Ectodermal cell (in vitro differentiated cells): ENCODE data around the gene MXRA5.
"Not testable (repeated sequence)": the region's sequence is repeated elsewhere in the genome, so short reads cannot be mapped to it uniquely, and the experiment has no call there.

Experiments used
- H3K27ac ChIP-seq: 2 replicates; pipeline ENCODE4 v1.7.0; 2013; ENCODE audit warnings: mild to moderate bottlenecking, low read depth, low read length; ENCODE audit not compliant: insufficient read depth, poor library complexity, severe bottlenecking
- H3K27me3 ChIP-seq: 2 replicates; pipeline ENCODE4 v1.7.0; 2013; ENCODE audit warnings: mild to moderate bottlenecking, low read length; ENCODE audit not compliant: insufficient read depth, control insufficient read depth, poor library complexity, severe bottlenecking
- H3K36me3 ChIP-seq: one replicate; pipeline ENCODE4 v1.7.0; 2013; ENCODE audit warnings: low read length; ENCODE audit not compliant: control insufficient read depth, insufficient read depth
- H3K4me1 ChIP-seq: one replicate; pipeline ENCODE4 v1.7.0; 2013; ENCODE audit warnings: low read length; ENCODE audit not compliant: control insufficient read depth, insufficient read depth
- H3K4me3 ChIP-seq: 2 replicates; pipeline ENCODE4 v1.7.0; 2013; ENCODE audit warnings: low read depth, low read length, control low read depth; ENCODE audit not compliant: insufficient read depth
- H3K9me3 ChIP-seq: 2 replicates; pipeline ENCODE4 v1.7.0; 2013; ENCODE audit warnings: mild to moderate bottlenecking, low read length, moderate library complexity; ENCODE audit not compliant: control insufficient read depth
- WGBS, 2 experiments: methylation state at CpG; one replicate each; pipeline ENCODE4 v1.1.7; 2013; ENCODE audit warnings: missing lambda C conversion rate in 2 of 2; 5-methylcytosine and 5-hydroxymethylcytosine counted together

Gene MXRA5

DNA sequence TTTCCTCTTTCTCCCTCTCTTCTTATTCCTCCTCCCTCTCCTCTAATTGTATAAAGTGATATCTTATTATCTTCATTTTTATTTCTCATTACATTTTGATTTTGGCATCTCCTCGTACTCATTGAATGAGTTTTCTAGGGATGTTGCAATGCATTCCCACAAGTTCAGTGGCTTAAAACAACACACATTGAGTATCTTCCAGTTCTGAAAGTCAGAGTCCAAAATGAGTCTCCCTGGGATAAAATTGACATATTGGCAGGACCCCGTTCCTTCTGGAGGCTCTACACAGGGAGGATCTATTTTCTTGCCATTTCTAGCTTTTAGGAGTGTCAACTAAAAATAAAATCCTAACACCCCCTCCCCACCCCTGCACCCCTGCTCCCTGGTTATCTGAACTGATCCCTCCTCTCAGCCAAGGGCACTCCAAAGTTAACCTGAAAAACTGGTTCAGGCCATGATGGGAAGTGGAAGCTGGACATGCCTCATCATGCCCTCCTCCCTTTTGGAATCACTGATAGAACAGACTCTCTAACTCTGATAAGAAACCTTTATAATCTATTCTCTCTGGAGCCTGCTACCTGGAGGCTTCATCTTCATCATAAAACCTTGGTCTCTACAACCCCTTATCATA is 29.5 kb upstream of the MXRA5 start:
- not testable (repeated sequence) for H3K4me1 ChIP-seq, H3K4me3 ChIP-seq, H3K27me3 ChIP-seq, H3K36me3 ChIP-seq, H3K9me3 ChIP-seq, H3K27ac ChIP-seq
- 100% methylated on average over 2 of the region's 2 CpGs for WGBS, 2 experiments

DNA sequence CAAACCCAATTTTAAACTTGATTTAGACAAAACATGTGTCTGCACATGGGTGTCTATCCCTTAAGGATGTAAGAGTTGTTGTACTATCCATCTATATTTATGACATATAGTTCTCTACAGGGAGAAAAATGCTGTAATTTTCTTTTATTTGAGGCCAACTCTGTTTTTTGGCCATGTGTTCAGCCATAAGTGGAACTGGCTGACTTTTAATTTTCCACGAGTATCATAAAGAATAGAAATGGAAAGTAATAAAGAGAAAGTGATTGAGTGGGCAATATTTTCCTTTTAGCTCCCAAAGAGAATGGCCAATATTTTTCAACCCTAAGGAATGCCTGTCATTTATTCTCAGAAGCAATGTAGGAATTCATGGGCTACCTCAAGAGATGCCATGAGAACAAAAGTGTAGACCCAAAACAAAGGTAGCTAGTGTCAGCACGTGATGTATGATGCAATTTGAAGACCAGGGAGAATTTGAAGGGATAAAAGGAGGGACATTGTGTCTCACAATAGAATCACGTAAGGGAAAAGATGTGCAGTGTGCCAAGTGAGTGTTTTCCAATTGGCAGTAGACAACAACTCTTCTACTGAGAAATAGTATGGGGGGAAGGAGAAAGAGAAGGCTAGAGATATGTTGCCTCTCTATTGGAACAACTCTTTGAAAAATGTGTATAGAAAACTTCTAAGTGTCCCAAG is 27.8 kb upstream of the MXRA5 start:
- Histone ChIP-seq H3K9me3 (no peaks in the 10 kb centered on the region), H3K4me1 (no peaks in the 10 kb centered on the region), H3K4me3 (no peak overlapping the region), H3K27ac (no peak overlapping the region), H3K27me3 (no peaks in the 10 kb centered on the region), H3K36me3 (no peaks in the 10 kb centered on the region)
- 89 to 93% methylated on average over 3 of the region's 3 CpGs for WGBS, 2 experiments

DNA sequence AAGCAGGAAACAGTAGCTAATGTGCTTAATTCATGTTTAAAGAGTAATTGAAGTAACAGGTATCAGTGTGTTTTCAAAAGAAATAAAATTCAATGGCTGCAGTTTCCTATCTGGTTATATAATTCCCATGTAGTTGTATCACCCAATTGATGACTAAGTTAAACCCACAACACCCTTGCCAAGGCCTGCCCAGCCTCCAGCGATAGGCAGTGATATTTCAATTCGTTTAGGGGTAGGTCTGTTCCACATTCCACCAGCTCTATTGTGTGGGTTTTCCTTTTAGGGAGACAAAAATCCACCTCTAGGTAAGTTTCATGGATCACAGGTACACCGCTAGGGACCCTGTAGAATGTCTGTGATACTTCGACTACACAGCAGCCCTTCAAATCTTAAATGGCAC is 24.7 kb upstream of the MXRA5 start:
- Histone ChIP-seq H3K36me3 (no peaks in the 10 kb centered on the region), H3K27ac (no peak overlapping the region), H3K4me1 (no peaks in the 10 kb centered on the region), H3K9me3 (no peaks in the 10 kb centered on the region), H3K27me3 (no peaks in the 10 kb centered on the region), H3K4me3 (no peak overlapping the region)
- 95 to 97% methylated on average over 3 to 4 of the region's 4 CpGs for WGBS, 2 experiments

DNA sequence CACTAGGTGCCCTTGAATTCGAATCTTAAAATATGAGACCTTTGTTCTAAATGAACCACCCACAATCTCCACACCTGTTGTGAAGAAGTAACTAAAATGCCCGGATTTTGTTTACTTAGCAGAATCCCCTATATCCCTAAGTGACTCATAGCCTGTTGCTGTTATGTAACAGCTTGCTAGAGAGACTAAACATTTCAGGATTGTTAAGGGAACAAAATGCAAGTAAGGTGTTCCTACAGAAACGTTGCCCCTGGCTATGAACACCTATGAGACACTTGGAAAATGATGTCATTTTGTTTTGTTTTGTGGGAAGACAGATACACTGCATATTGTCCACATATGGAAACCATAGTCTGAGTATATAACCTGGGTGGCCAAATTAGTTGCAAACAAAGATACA is 24.2 kb upstream of the MXRA5 start:
- no peaks in the 10 kb centered on the region for H3K36me3 ChIP-seq
- H3K27me3 ChIP-seq, result no peaks in the 10 kb centered on the region
- WGBS, 2 experiments, result 81 to 84% methylated on average over 2 to 3 of the region's 3 CpGs
- H3K27ac ChIP-seq, result no peak overlapping the region
- H3K9me3 ChIP-seq, result no peaks in the 10 kb centered on the region
- no peak overlapping the region for H3K4me3 ChIP-seq
- H3K4me1 ChIP-seq, result no peaks in the 10 kb centered on the region

DNA sequence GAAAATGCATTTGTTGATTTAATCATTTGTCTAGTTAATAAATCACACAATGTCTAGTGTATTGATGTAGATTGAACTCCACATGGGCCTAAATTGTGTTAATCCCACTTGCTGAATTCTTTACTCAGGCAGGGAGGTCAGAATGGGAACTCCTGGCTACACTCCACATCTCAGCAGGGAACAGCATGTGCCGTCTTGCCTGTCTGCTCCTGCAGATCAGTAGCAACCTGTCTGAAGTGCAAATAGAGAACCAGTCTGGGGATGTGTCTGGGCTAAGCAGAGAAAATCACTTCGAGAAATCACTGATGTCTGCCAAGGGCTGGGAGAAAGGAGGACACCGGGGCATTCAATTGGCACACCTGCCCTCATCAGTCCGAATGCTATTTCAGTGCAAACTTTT is 16.5 kb upstream of the MXRA5 start:
- no peaks in the 10 kb centered on the region for H3K4me1 ChIP-seq
- WGBS, 2 experiments, result 71 to 79% methylated on average over 4 of the region's 4 CpGs
- H3K9me3 ChIP-seq, result no peaks in the 10 kb centered on the region
- H3K27me3 ChIP-seq, result no peaks in the 10 kb centered on the region
- H3K27ac ChIP-seq, result no peak overlapping the region
- H3K4me3 ChIP-seq, result no peak overlapping the region
- no peaks in the 10 kb centered on the region for H3K36me3 ChIP-seq

DNA sequence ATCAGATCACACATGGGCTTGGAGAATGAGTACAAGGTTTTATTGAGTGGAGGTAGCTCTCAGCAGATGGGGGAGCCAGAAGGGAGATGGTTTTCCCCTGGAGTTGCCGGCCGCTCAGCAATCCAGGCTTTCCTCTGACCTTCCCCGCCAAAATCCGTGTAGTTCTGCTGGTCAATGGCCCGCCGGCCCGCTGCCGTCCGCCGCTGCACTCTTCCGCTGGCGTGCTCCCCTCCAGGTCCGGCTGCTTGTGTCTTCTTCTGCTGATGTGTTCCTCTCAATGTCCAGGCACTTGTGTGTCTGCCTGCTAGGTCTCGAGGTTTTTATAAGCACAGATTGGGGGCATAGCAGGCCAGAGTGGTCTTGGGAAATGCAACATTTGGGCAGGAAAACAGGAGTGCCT is 14.4 kb upstream of the MXRA5 start:
- Histone ChIP-seq H3K9me3 (no peaks in the 10 kb centered on the region), H3K4me1 (no peaks in the 10 kb centered on the region), H3K27ac (no peak overlapping the region), H3K4me3 (no peak overlapping the region), H3K36me3 (no peaks in the 10 kb centered on the region), H3K27me3 (no peaks in the 10 kb centered on the region)
- 92 to 93% methylated on average over 14 of the region's 14 CpGs for WGBS, 2 experiments

DNA sequence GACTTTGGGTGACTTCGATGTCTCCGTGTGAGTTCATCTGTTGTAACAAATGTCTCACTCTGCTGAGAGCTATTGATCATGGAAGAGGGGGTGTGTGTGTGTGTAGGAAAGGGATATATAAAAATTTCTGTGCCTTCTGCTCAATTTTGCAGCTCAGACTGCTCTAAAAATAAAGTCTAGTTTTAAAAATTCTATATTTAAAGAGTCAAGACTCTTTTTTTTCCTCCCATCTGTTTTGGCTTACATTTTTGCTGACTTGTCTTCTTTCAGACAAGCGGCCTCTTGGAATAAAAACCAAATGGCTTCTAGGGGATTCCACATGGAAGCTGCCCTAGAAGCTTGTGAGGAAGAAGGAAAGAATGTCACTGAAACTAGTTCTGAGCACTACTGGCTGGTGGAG is 6.3 kb upstream of the MXRA5 start:
- WGBS, 2 experiments, result 90 to 93% methylated on average over 2 to 3 of the region's 3 CpGs
- not testable (repeated sequence) for H3K4me1 ChIP-seq, H3K9me3 ChIP-seq, H3K27me3 ChIP-seq, H3K27ac ChIP-seq, H3K4me3 ChIP-seq, H3K36me3 ChIP-seq

DNA sequence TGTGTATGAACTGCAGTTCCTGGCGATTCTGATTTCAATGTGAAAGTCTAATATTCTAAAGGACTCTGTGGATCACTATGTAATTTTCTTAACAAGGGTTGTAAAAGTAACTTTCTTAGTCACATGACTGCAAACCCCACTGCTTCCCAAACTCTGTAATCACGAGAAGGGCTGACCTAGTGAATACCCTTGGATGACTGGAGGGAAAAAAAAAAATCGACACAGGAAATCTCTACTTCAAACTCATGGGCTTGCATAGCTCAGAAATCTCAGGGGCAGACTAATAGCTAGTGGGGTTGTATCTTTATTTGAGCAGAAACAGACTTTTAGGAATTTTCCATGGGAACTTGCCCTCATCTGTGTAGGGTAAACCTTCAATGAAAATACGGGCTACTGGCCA is 4.8 kb upstream of the MXRA5 start:
- H3K9me3 ChIP-seq, result no peaks in the 10 kb centered on the region
- H3K27me3 ChIP-seq, result peaks cover 11% of the 10 kb centered on the region
- H3K27ac ChIP-seq, result no peak overlapping the region
- whole genome bisulfite sequencing, 2 experiments, result 83 to 93% methylated on average over 3 to 4 of the region's 4 CpGs
- H3K4me3 ChIP-seq, result no peak overlapping the region
- no peaks in the 10 kb centered on the region for H3K4me1 ChIP-seq
- no peaks in the 10 kb centered on the region for H3K36me3 ChIP-seq

DNA sequence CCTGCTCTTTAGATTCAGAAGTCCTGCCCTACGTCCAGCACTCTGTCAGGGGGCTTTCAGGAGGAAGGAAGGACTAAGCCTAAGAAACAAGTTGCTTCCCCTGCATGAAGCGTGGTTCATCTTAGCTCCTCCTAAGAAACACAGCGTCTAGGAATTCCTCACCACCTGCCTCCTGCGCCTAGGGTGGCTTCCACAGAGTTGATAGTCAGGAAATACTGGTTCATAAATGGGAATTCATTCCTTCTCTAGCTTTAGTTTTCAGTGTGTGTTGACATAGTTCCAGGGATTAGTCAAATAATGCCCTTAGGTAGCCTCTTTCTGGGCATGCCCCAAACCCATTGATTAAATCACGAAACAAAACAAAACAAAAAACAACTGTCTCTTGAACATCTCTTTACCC is 1.7 kb upstream of the MXRA5 start:
- no peaks in the 10 kb centered on the region for H3K9me3 ChIP-seq
- H3K4me1 ChIP-seq, result no peaks in the 10 kb centered on the region
- peaks cover 42% of the 10 kb centered on the region for H3K27me3 ChIP-seq
- H3K36me3 ChIP-seq, result no peaks in the 10 kb centered on the region
- H3K27ac ChIP-seq, result no peak overlapping the region
- no peak overlapping the region for H3K4me3 ChIP-seq
- WGBS, 2 experiments, result 68 to 82% methylated on average over 3 to 5 of the region's 5 CpGs

DNA sequence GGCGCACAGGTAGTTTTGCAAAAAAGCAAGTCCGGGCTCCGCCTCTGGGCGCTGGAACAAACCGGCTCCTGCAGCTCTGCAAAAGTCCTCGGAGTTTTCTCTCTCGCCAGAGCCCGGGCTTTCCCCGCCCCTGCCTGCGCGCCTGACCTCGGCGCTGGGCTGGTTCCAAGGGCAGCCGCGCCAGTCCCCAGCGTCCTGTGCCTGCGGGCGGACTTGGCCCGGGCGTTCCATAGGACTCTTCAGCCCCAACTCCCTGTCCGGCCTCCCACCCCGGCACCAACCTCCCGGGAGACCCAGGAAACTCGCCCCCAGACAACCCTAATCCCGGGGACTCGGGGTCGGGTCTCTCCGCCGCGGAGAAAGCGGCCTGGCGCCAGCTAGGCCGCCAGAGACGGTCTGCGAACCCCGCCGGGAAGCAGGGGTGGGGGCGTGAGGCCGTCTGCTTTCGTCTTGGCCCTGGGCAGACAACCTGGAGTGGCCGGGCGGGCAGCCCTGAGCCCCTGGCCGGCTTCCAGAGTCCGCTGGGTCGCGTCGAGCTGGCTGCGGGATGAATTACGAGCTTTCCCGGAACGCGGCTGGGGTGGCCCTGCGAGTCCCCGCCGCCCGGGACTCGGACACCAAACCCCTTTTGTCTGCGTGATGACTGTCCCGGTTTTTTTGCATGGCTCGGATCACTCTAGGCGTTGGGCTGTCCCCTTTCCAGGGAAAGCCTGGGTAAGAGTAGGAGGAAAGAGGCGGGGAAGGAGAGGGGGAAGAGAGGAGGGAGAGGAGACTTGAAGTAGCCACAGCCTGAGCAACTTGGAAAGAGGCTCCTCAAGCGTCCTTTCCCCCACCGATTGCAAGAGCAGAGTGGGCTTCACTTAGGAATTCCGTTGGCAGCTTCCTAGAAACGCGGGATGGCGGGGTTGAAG is 916 bp downstream of the MXRA5 start:
- Histone ChIP-seq H3K4me3 (peak overlapping the region; percentile 36), H3K27ac (no peak overlapping the region), H3K4me1 (no peaks in the 10 kb centered on the region), H3K27me3 (peaks cover 47% of the 10 kb centered on the region), H3K9me3 (no peaks in the 10 kb centered on the region), H3K36me3 (no peaks in the 10 kb centered on the region)
- 0 to 1% methylated on average over 67 to 68 of the region's 68 CpGs for WGBS, 2 experiments
